ENCODE data around the gene EGLN1.

The EGLN1 gene

DNA sequence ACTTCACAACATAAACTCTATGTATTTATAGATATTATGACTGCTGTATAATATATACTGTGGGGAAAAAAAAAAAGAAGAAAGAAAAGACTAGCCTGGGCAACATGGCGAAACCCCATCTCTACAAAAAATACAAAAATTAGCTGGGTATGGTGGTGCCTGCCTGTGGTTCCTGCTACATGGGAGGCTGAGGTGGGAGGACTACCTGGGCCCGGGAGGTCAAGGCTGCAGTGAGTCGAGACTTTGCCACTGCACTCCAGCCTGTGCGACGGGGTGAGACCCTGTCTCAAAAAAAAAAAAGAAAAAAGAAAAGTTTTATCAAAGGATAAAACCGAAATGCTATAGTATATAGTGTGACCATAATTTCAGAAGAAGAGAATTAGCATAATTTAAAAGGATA, 87.1 kb downstream of the EGLN1 start:
- TF ChIP-seq, protein P1, sequence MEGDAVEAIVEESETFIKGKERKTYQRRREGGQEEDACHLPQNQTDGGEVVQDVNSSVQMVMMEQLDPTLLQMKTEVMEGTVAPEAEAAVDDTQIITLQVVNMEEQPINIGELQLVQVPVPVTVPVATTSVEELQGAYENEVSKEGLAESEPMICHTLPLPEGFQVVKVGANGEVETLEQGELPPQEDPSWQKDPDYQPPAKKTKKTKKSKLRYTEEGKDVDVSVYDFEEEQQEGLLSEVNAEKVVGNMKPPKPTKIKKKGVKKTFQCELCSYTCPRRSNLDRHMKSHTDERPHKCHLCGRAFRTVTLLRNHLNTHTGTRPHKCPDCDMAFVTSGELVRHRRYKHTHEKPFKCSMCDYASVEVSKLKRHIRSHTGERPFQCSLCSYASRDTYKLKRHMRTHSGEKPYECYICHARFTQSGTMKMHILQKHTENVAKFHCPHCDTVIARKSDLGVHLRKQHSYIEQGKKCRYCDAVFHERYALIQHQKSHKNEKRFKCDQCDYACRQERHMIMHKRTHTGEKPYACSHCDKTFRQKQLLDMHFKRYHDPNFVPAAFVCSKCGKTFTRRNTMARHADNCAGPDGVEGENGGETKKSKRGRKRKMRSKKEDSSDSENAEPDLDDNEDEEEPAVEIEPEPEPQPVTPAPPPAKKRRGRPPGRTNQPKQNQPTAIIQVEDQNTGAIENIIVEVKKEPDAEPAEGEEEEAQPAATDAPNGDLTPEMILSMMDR (IDR thresholded peaks at IDR 0.05; ENCODE audit: extremely low read depth, insufficient read depth, missing control alignments), result no peak
- in situ Hi-C loops (cut with MboI; ENCODE audit: low pct_unique_long_range_greater_than_20kb, low sequenced_read_pairs, unreplicated experiment), result no loop called here
- DNase-seq (ENCODE audit: low spot score), result no peak

DNA sequence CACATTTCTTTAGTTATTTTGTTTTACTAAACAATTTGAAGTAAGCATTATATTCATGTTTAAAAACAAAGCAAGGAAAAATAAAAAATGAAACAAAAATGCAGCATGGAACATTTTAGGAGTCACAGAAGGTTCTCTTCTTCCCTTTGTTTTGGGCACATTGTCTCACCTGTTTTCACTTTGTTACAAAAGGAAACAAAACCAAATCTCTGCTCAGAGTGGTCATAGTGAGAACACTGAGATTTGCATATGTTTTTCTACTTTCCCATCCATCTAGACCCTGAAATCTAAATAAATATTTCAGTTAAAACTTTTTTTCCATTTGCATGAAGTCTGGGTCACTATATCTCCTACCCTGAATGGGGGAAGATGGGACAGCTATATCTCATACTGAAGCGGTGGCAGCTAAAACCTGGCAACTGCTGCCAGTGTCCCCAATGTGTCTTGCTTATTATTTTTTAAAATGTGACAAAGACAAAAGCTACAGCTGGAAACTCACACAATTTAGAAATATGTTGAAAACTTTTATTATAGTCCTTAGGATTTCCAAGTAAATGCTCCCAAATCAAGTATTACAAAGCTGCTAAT, 87.9 kb downstream of the EGLN1 start:
- in situ Hi-C loops (cut with MboI; ENCODE audit: low pct_unique_long_range_greater_than_20kb, low sequenced_read_pairs, unreplicated experiment), result no loop called here
- TF ChIP-seq, protein P1 (IDR thresholded peaks at IDR 0.05; ENCODE audit: extremely low read depth, insufficient read depth, missing control alignments), result no peak
- peak; percentile 44 for DNase-seq (ENCODE audit: low spot score)

DNA sequence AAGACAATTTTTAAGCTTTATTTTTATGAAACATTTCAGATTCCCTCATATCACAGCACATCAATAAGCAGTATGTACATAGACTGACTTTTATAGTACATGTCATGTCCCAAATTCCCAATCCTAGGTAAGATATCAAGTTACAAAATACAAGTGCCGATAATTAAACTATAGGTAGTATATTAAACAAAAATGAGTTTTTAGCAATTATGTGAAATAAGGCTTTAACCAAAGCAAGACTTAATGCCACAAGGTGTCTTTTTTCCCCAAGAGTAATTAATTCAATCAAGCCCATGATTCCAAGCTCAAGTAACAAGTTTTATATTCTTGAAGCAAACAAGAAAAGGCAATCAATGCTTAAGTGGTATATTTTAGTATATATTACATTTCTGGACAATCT, 89.3 kb downstream of the EGLN1 start:
- in situ Hi-C loops (cut with MboI; ENCODE audit: low pct_unique_long_range_greater_than_20kb, low sequenced_read_pairs, unreplicated experiment), result no loop called here
- TF ChIP-seq, protein P1 (IDR thresholded peaks at IDR 0.05; ENCODE audit: extremely low read depth, insufficient read depth, missing control alignments), result no peak
- DNase-seq (ENCODE audit: low spot score), result no peak

DNA sequence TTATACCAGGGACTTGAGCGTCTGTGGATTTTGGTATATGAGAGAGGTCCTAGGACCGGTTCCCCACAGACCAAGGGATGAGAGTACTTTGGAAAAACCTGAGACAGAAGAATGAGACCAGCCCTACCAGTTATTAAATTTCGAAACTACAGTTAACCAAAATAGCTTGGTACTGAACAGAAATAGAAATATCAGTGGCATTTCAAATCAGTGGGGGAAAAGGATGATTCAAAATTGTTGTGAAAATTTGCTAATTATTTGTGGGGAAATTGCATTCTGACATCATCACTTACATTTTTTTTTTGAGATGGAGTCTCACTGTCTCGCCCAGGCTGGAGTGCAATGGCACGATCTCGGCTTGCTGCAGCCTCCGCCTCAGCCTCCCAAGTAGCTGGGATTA, 92.6 kb downstream of the EGLN1 start:
- in situ Hi-C loops (cut with MboI; ENCODE audit: low pct_unique_long_range_greater_than_20kb, low sequenced_read_pairs, unreplicated experiment), result no loop called here
- TF ChIP-seq, protein P1 (IDR thresholded peaks at IDR 0.05; ENCODE audit: extremely low read depth, insufficient read depth, missing control alignments), result no peak
- no peak for DNase-seq (ENCODE audit: low spot score)

DNA sequence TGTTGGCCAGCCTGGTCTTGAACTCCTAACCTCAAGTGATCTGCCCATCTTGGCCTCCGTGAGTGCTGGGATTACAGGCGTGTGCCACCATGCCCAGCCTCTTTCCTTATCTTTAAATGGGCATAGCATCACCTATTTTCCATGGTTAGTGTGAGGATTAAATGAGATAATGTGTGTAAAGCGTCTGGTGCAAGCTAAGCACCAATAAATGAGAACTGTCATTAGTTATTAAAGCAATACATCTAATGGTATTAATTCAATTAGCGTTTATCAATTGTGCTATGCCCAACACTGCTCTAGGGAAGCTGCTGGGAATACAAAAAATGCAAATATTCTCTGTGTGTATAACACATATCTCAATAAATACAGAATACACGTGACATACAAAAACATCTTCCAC, 94.5 kb downstream of the EGLN1 start:
- no peak for DNase-seq (ENCODE audit: low spot score)
- in situ Hi-C loops (cut with MboI; ENCODE audit: low pct_unique_long_range_greater_than_20kb, low sequenced_read_pairs, unreplicated experiment), result no loop called here
- TF ChIP-seq, protein P1 (IDR thresholded peaks at IDR 0.05; ENCODE audit: extremely low read depth, insufficient read depth, missing control alignments), result no peak

DNA sequence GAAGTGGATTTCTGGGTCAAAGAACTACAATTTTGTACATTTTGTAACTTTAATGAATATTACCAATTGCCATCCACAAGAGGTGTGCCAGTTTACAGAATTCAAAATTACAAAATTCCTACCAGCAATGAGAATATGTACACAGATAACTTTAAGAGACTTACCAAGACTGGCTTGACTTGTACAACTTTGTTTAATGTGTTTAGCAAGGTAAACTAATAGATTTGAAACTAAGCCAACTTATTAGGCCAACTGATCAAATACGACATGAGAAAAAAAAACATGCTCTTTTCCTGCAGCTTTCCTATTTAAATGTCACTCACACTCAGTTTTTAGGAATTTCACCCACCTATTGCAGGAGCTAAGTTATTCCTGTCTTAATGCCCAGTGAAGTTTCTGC, 95.8 kb downstream of the EGLN1 start:
- in situ Hi-C loops (cut with MboI; ENCODE audit: low pct_unique_long_range_greater_than_20kb, low sequenced_read_pairs, unreplicated experiment), result no loop called here
- TF ChIP-seq, protein P1 (IDR thresholded peaks at IDR 0.05; ENCODE audit: extremely low read depth, insufficient read depth, missing control alignments), result no peak
- DNase-seq (ENCODE audit: low spot score), result no peak

DNA sequence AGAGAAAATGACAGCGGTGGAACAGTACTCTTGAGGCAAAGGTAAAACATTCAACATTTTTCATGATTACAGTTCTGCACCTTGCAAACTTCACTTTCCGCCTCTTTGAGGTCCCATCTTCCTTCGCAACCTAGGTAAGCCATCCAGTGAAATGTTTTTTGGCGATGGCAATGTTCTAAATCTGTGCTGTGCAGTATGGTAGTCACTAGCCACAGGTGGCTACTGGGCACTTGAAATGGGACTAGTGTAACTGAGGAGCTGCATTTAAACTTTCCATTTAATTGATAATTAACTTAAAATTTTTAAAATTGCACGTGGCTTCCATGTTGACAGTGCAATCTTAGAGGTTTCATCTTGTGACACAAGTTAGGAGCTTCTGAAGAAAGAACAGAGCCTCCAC, 97.4 kb downstream of the EGLN1 start:
- DNase-seq (ENCODE audit: low spot score), result no peak
- in situ Hi-C loops (cut with MboI; ENCODE audit: low pct_unique_long_range_greater_than_20kb, low sequenced_read_pairs, unreplicated experiment), result no loop called here

More for the DNA sequence above, 97.4 kb downstream of the EGLN1 start:
- TF ChIP-seq, protein P1 (IDR thresholded peaks at IDR 0.05; ENCODE audit: extremely low read depth, insufficient read depth, missing control alignments), result no peak
